ENCODE measurements around the gene FOXN3.

DNA sequence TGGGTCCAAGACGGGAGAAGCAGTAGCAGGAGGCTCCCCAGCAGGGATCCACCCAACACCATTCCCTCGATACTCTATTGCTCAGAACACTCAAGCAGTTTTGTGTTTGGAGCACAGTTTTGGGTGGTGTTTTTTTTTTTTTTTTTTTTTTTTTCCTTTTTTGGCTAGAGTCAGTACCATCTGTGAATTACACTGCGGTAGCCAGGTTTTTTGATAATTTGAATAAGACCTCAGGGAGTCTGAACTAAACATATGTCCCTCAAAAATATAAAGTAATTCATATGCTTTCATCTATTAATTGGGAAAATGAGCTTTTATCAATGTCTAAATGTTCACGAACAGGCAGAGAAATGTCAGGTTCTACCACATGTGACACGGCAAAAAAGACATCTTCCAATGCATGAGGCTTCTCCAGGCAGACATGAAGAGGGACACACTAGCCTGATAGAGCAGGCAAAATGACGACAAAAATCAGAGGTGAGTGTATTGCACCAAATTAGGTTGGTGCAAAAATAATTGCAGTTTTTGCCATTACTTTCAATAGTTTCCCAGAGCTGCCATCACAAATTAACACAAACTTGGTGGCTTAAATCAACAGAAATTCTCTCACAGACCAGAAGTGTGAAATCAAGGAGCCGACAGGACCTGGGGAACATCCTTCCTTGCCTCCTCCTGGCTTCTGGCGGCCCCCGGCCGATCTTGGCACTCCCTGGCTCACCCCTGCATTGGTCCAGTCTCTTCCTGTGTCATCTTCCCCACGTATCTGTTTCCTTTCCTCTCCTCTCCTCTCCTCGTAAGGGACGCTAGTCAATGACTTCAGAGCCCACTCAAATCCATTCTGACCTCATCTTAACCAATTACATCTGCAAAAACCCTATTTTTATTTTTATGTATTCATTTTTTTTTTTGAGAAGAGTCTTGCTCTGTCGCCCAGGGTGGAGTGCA, 33.9 kb downstream of the FOXN3 start:
- no peak for TF ChIP-seq POLR2A (IDR thresholded peaks at IDR 0.05)
- TF ChIP-seq, protein P1, sequence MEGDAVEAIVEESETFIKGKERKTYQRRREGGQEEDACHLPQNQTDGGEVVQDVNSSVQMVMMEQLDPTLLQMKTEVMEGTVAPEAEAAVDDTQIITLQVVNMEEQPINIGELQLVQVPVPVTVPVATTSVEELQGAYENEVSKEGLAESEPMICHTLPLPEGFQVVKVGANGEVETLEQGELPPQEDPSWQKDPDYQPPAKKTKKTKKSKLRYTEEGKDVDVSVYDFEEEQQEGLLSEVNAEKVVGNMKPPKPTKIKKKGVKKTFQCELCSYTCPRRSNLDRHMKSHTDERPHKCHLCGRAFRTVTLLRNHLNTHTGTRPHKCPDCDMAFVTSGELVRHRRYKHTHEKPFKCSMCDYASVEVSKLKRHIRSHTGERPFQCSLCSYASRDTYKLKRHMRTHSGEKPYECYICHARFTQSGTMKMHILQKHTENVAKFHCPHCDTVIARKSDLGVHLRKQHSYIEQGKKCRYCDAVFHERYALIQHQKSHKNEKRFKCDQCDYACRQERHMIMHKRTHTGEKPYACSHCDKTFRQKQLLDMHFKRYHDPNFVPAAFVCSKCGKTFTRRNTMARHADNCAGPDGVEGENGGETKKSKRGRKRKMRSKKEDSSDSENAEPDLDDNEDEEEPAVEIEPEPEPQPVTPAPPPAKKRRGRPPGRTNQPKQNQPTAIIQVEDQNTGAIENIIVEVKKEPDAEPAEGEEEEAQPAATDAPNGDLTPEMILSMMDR (IDR thresholded peaks at IDR 0.05), result no peak
